ENCODE measurements around the gene MTG2.

MTG2 gene, protein sequence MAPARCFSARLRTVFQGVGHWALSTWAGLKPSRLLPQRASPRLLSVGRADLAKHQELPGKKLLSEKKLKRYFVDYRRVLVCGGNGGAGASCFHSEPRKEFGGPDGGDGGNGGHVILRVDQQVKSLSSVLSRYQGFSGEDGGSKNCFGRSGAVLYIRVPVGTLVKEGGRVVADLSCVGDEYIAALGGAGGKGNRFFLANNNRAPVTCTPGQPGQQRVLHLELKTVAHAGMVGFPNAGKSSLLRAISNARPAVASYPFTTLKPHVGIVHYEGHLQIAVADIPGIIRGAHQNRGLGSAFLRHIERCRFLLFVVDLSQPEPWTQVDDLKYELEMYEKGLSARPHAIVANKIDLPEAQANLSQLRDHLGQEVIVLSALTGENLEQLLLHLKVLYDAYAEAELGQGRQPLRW

DNA sequence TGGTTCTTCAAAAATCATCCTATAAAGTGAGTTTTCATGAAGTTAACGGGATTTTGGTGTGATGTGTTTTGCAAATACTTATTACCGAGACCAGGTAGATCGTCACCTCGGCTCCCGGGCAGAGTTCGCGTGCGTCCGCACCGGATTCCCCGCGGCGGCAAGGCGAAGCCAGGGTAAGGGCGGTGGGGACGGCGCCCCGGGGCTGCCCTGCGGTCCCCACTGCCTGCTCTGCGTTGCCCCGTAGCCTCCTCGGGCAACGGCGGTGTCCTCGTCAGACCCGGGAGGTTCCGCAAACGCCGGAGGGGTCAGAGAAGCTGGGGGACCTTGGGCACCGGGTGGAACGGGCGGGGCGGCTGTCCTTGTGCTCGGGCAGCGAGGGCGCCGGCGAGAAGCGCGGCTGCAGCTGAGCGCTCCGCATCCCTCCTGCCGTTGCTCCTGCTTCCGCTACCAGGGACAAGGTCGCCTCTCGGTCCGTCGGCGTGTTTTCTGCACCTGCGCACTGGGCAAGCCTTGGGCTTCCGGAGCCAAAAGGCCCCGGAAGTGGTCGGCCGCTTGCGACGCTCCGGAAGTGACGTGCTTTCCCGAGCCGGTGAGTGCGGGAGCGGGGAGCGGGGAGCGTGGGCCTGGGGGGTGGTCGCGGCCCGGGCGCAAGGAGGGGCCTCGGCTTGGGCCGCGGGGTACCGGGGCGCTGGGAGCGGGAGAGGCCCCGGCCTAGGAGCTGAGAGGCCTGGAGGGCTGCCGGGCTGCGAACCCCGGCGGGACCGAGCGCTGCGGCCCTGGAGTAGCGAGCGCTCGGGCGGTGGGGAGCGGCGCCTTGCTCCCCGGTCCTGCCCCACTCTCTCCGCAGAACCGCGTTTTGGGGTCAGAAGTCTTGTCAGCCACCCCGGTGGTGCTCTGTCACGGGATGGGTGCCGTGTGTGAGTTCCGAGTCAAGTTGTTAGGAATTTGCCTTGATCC, at the start of gene MTG2:
TSS of gene MTG2 (plus strand) at position 560 of the 957 bp plus-strand sequence. CDS start 10,393 bp downstream, outside the sequence.
- peak; percentile 100 for DNase-seq (ENCODE audit: low spot score)

DNA sequence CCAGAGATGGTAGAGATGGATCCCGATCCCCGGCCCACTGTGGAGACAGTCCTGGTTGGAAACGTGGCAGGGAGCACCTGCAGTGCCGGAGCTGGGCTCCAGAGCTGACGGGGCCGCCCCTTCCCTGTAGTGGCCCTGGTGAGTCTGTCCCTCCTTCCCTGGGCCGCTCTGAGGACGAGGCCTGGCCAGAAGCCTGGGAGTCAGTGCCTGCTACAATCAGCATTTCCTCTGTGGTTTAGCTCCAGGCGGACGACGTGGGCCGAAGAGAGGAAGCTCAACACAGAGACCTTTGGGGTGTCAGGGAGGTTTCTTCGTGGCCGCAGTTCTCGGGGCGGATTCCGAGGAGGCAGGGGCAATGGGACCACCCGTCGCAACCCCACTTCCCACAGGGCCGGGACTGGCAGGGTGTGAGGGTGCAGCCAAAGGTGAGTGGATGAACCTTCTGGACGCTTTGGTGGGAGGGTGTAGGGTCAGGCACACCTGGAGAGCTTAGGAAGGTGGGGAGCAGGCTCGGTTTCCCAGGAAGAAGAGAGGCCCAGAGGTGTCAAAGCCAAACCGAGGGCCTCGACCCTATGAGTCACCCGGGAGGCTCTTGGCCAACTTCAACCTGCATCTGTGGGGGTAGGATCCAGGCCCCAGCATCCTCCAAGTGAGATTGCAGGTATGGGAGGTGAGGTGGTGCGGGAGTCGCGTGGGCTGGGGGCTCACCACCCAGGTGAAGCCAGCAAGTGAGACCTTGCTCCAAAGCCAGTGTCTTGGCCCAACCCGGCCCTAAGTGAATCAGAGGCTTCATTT, 49.6 kb upstream of the MTG2 start:
- no peak for DNase-seq (ENCODE audit: low spot score)

DNA sequence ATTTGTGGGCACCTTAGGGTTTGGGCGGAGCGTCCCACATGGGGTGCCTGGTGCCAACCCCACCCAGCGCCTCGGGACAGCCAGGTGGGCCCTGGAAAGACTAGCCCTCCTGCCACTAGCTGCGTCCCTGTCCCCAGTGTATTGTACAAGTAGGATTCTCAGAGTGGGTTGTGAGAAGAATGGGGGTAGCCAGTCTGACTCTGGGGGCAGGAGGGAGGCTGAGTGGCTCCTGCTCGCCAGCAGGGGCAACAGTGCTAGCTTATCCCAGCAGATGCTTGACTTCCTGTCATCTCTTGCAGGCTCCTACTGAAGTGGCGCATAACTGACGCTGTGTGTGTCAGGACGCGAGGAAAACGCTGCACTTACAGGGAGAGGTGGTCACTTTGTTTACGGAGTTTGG, 49.0 kb upstream of the MTG2 start:
- DNase-seq (ENCODE audit: low spot score): no peak

DNA sequence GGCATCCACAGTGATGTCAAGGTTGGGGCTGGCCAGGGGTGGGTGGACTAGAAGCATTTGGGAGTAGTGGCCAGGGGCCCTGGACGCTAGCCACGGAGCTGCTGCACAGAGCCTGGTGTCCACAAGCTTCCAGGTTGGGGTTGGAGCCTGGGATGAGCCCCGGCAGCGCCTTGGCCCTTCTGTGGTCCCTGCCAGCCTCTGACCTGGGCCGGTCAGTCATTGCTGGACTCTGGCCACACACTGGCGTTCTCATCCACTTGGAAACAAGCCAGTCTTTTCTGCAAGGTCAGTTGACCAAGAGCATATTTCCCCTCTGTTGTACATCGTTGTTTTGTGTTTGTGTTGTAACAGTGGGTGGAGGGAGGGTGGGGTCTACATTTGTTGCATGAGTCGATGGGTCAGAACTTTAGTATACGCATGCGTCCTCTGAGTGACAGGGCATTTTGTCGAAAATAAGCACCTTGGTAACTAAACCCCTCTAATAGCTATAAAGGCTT, 48.0 kb upstream of the MTG2 start:
- peak; percentile 66 for DNase-seq (ENCODE audit: low spot score)

DNA sequence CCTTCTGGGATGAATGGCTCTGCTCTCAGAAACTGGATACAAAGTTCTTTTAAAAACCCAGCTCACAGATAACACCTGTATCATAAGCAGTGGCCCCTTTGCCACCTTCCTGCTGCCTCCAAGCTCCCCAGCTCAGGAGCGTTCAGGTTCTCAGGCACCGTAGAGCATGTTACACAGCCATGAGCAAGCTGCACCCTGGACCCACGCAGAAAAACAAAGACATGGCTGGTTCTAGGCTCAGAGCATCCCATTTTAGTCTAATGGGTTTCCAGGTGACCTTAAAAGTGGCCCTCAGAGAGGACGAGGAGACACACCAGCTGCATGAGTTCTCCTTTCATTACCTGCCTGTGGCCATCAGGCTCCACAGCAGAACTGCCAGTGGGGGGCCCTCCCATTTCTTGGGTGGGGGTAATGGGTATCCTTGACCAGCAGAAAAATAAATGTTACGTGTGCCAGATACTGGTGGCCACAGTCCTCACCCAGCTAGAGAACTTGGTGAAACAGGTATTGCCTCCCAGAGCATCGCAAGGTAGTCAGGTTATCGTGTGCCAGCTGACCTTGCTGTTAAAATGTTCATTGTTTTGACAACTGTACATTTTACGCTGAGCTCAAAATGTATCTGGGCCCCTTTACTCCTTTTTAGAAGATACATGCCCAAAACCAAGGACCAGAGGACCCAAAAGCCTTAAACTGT, 47.1 kb upstream of the MTG2 start:
- DNase-seq (ENCODE audit: low spot score): no peak

DNA sequence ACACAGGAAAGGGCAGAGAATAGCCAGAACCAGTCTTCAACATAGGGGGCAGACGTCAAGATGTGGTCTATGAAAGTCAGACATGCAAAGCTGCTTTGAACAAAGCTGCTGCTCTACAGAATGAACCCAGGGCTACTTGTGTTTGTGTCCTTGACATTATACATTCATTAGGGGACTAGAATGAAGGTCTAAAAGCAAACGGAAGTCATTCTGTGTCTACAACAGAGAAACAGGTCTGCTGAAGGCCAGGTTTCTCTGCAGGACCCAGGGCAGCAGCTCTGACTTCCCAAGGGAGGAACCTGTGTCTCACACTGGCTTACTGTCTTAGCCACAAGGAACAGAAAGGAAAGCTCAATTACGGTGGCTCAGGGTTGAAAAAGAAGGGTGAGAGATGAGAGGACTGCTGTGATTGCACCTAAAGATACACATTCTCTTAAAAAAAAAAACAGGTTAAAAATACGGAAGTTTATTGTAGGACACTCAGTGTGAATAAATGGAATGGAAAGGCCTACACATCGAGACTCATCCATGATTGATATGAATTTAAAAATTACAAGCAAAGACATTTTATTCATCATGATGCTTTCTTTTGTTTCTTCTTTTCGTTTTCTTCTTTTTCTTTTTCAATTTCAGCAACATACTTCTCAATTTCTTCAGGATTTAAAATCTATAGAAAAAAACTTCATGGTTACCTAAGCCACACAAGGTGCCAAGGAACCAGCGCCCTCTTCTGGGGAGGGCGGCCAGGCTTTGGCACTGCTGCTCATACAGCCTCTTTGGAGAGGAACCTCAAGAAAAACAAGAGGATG, 46.3 kb upstream of the MTG2 start:
- DNase-seq (ENCODE audit: low spot score): peak; percentile 72

DNA sequence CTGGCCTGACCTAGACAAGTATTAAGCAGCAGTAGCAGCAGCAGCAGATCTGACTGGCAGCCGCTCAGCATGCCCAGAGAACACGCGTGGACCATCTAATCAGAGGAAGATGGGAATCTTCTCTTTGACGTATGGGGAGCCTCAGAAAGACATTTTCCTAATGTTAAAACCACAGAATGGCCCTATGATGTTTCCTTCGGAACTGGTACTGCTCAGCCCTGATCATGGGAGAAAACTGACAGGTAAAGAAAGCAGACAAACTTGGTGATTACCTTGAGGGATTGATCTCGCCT, 45.8 kb upstream of the MTG2 start:
- DNase-seq (ENCODE audit: low spot score): no peak

DNA sequence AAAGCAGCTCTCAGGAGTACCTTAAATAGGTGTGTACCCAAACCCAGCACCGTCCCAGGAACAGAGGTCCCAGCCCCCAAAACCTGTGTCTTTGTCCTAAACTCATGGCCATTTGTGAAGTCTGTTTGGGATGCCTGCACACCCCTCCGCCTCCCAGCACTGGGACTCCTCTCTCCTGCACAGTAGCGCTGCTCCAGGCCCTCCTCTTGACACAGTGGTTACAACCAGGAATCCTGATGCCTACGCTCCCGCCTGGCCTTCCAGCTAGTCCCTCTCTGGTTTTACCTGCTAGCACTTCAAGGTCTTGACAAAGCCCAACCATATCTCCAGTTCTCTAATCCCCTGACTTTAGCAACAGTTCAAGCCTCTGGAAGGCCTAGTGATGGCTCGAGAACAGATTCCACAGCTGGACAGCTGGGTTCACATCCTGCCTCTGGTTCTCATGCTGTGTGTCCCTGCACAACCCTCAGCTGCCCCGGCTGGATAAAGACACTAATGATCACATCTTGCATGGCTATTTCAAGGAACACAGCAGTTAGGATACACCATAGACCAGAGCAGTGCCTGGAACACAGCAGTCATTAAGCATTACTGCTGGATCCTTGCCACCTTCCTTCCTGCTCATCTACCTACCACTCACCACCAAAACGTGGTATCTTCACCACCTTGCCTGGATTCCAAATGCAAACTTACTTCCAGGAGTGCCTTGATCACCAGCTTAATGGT, 45.2 kb upstream of the MTG2 start:
- DNase-seq (ENCODE audit: low spot score): no peak

DNA sequence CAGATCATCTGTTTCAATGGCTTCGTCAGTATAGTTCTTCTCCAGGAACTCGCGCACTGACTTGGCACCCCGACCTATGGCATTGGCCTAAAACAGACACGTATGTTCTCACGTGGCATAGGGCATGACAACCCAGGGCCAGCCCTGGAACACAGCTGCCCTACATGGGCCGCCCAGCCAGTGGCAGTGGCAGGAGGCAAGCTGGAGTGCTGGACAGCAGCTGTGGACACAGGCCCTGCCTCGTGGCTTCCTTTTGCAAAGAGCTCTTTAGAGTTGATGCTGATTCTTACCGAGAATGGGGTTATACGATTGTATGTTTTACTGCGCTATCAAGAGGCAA, 44.7 kb upstream of the MTG2 start:
- DNase-seq (ENCODE audit: low spot score): no peak

DNA sequence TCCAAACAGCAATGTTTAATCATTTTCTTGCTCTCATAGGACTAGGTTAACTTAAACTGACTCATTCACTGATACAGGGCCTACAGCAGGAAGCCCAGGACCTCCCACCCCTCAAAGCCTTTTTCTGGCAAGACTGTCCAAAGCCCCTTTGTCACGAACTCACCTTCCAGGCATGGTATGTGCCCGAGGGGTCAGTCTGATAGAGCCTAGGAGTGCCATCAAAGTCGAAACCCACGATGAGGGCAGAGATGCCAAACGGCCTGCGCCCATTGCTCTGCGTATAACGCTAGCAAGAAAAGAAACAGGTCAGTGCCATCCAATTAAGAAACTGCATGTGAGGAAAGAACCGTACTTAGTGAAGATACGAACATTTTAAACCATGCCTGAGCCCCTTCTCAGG, 43.9 kb upstream of the MTG2 start:
- no peak for DNase-seq (ENCODE audit: low spot score)

DNA sequence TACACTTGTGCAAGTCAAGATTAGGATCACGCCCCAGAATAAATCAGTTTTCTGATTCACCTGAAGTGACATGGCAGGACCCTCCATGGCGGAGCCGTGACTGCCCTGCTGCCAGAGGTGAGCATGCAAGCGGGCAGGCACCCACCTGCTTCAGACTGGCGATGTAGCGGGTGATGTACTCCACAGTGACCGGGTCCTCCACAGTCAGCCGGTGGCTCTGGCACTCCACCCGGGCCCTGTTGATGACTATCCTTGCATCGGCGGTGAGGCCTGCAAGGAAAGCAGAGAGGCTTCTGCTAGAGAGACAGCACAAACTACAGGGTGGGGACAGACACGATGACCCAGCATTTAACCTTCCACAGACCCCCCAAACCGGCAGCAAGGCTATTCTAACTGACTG, 43.2 kb upstream of the MTG2 start:
- DNase-seq (ENCODE audit: low spot score): no peak

DNA sequence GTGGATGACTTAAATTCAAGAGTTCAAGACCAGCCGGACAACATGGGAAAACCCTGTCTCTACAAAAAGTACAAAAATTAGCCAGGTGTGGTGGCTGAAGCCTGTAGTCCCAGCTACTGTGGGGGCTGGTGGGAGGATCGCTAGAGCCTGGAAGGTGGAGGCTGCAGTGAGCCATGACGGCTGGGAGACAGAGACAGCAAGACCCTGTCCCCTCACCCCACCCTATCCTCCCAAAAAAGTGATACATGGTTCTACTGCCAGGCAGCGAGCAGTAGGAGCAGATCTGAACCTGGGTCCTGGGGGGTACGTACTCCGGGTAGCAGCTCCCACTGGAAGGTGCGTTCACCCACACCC, 41.8 kb upstream of the MTG2 start:
- no peak for DNase-seq (ENCODE audit: low spot score)

DNA sequence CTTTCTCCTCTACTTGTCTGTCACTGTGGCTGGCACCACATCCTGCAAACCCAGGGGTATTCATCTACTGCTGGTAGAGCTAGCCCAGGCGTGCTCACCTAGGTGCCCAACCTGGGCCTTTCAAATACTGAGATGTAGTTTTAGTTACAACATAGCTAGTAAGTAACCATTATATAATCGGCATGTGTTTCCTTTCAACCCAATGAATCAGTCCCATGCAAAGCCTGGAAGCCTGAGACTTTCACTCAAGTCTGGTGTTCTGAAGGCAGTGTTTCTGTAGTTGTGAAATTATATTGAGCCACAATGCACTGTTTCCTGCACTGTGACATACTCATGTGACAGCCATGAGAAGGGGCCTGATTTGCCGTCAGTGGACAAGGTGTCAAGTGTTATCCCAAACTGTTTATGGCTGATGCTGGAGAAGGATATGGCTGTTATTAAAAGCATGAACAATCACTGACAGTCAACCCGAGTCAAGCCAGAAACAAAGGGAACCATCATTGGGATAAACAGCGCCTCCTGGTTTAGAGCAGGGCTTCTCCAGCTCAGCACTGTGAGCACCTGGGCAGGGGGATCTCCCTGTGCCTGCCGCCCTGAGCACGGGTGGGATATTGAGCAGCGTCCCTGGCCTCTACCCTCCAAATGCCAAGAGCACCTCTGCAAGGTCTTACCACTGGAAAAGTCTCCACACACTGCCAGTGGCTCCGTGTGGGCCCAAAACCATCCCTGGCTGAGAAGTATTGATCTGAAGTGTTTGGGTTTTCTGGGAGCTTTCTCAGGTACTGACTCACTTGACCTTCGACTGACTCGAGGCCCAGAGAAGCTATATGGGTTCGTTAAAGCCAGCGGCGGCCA, 41.2 kb upstream of the MTG2 start:
- DNase-seq (ENCODE audit: low spot score): no peak

DNA sequence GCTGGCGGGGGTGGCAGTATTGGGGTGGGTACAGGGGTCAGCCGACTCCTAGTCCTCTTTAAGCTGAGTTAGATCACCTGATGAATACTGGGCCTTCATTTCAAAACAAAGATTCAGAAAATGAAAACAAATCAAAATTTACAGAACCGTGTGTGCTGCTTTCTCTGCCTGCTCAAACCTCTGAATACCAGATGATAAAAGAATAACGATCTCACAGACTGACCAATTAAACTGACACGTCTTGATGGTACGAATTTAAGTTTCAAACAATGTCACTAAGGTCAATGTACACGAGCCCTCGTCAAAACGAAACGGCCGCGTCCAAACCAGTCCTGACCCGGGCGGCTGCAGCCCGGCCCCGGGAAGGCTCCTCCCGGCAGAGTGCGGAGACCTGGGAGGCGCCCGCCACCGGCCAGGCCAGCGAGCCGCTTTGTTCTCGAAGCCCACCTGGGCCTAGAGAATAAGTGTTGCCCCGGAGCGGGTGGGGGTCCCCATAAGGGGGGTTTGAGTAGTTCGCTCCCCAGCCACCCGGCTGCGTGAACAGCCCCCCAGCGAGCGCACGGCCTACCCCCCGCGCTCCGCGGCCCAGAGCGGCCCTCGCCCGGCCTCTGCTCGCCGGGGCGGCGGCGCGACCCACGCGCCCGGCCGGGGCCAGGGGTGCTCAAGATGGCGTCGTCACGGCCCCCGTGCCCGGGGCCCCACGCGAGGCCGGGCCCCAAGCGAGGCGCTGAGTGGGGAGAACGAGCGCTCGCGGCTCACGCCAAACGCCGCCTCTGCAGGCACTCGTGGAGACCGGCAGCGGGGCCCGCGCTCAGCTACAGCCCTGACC, 40.4 kb upstream of the MTG2 start:
- DNase-seq (ENCODE audit: low spot score): peak; percentile 39

DNA sequence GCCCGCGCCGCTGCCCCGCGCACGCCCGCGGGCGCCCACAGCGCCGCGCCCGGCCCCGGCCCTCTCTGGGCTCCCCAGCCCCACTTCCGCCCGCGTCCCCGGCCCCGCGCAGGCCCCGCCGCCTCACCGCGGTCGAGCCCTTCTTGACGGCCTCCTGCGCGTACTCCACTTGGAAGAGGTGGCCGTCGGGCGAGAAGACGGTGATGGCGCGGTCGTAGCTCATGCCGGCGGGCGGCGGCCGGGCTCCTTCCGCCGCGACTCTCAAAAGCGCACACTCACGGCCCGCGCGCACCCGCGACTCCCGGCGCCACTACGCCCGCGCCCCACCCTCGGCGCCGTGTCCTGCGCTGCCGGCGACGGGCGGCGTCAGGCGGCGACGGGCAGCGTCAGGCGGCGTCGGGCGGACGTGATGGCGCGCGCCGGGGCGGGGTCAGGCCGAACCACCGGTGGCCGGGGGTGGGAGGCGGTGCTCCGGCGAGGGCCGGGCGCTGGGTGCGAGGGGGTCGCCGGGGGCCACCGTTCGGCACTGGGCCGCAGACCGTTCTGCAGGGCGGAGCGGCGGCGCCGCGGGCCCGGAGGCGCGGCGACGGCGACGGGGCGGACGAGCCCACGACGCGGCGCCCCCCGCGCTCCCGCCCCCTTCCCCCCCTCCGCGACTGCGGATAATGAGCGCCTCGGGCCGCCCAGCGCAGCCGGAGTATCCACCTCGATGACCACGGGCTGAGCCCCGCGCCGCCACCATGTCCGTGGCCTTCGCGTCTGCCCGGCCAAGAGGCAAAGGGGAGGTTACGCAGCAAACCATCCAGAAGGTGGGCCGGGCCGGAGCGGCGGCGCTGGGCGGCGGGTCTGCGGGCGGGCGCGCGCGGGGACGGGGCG, 39.5 kb upstream of the MTG2 start, which contains the start of the genes PSMA7 and SS18L1:
TSS of gene PSMA7 (minus strand) at position 314 of the 876 bp plus-strand sequence. CDS start at position 223, 91 bp downstream.
TSS of gene SS18L1 (plus strand) at position 689 of the 876 bp plus-strand sequence. CDS start at position 741, 52 bp downstream.
- DNase-seq (ENCODE audit: low spot score): peak; percentile 95

DNA sequence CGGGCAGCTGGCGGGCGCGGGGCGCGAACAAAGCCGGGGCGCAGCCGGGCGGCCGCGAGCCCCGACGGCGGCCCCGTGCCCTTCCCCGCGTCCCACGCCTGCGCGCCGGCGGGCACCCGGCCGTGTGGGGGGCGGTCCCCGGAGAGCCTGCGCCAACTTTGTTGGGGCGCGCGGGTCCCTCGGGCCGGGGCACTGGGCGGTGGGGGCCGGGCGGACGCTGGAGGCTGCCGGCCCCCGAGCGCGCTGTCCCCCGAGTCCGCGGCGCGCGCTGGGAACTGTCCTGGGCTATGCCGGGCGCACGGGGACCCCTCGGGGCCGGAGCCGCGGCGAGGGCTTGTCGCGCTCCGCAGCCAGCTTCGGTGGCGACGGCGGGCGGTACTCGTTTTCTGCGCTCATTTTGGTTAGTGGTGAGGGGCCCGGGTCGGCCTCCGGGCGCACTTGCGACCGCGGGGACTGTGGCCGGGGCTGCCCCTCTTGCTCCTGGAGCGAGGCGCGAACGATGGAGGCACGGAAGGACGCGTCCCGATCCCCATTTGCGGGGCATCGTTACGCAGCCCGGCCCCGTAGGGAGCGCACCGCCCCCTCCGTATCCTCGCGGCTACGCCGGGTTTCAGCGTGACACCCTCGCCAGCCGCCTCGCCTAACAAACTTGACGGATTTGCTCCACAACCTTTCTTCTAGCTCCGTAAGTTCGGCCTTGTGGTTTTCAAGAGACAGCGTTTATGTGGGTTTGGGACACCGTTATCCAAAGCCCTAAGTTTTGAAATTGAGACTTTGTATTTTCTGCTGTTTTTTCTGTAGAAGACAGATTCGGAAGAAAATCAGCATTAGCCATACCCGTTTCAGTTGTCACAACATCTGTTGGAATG, 38.6 kb upstream of the MTG2 start:
- peak; percentile 86 for DNase-seq (ENCODE audit: low spot score)
